Thyroid gland (tissue), 4 donors: Measurements from ENCODE around the gene CTNNA2.

ENCODE experiments used
- POLR2A ChIP-seq, 2 donors: fragments of 450-650 bp; IDR thresholded peaks; one replicate each; pipeline ENCODE4 v1.6.1; 2017; ENCODE audit warnings: antibody characterized with exemption in 2 of 2, mild to moderate bottlenecking in 2 of 2, moderate library complexity in 1 of 2
- TF ChIP-seq, protein P1 (sequence below), 6 experiments: fragments of 200-600 bp in 3 of 6; fragments of 450-650 bp in 3 of 6; sonication (generic) in 3 of 6; IDR thresholded peaks; one replicate each; pipeline ENCODE4 v1.5.1; 2016 to 2019; ENCODE audit warnings: antibody characterized with exemption in 6 of 6, mild to moderate bottlenecking in 2 of 6, inconsistent platforms in 1 of 6, moderate library complexity in 1 of 6

DNA sequence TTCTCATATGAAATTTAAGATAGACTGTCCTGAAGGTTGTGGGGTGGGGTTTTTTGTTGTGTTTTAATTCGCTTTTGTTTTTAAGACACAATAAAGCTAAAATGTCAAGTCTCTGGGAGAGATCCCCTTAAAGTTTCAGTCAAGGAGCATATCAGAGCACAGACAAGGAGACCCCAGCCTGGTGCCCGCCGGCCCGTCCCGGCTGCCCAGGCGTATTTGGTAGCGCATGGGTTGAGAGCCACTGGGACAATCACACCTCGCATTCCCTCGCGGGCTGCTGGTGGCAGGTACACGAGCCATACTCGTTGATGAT is 789.1 kb downstream of the CTNNA2 start:
- TF ChIP-seq, protein P1, sequence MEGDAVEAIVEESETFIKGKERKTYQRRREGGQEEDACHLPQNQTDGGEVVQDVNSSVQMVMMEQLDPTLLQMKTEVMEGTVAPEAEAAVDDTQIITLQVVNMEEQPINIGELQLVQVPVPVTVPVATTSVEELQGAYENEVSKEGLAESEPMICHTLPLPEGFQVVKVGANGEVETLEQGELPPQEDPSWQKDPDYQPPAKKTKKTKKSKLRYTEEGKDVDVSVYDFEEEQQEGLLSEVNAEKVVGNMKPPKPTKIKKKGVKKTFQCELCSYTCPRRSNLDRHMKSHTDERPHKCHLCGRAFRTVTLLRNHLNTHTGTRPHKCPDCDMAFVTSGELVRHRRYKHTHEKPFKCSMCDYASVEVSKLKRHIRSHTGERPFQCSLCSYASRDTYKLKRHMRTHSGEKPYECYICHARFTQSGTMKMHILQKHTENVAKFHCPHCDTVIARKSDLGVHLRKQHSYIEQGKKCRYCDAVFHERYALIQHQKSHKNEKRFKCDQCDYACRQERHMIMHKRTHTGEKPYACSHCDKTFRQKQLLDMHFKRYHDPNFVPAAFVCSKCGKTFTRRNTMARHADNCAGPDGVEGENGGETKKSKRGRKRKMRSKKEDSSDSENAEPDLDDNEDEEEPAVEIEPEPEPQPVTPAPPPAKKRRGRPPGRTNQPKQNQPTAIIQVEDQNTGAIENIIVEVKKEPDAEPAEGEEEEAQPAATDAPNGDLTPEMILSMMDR (IDR thresholded peaks at IDR 0.05): no peak
- TF ChIP-seq POLR2A (IDR thresholded peaks at IDR 0.05): no peak
